ENCODE measurements around the gene TWIST2.

- no peak for TF ChIP-seq POLR2AphosphoS5 (IDR thresholded peaks at IDR 0.05; ENCODE audit: low read length)
- TF ChIP-seq HDAC2 (IDR thresholded peaks at IDR 0.05): no peak
- no peak for TF ChIP-seq POLR2A (IDR thresholded peaks at IDR 0.05; ENCODE audit: low read depth, low read length)
- TF ChIP-seq, protein P1, sequence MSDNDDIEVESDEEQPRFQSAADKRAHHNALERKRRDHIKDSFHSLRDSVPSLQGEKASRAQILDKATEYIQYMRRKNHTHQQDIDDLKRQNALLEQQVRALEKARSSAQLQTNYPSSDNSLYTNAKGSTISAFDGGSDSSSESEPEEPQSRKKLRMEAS (IDR thresholded peaks at IDR 0.05; ENCODE audit: low read depth, low read length): no peak
- TF ChIP-seq CTCF (IDR thresholded peaks at IDR 0.05 in 2 of 3, conservative IDR thresholded peaks at IDR 0.05 in 1 of 3; ENCODE audit: control insufficient read depth in 2 of 3, extremely low read depth in 1 of 3, insufficient read depth in 1 of 3, low read depth in 3 of 3, low read length in 3 of 3): no peak
- no peak for TF ChIP-seq MTA3 (IDR thresholded peaks at IDR 0.05; ENCODE audit: borderline replicate concordance, low read length)
- TF ChIP-seq NR2C1 (IDR thresholded peaks at IDR 0.05): no peak
- no peak for TF ChIP-seq CEBPZ (IDR thresholded peaks at IDR 0.05; ENCODE audit: low read depth, low read length)
- TF ChIP-seq YY1 (IDR thresholded peaks at IDR 0.05; ENCODE audit: low read depth, low read length): no peak
These were observed 5.8 kb downstream of the TWIST2 start for GRCh38 chr2:238853721-238854120.
